ENCODE data around the gene PUS10. TPM values are rescaled to one million over a fixed set of nuclear protein-coding genes. Genes with fewer than 3 reads are reported as not detected.
"Not testable (repeated sequence)": the region's sequence is repeated elsewhere in the genome, so short reads cannot be mapped to it uniquely, and the experiment has no call there.

Gene PUS10
- polyA plus RNA-seq, 1 donor = 12.8 TPM

DNA sequence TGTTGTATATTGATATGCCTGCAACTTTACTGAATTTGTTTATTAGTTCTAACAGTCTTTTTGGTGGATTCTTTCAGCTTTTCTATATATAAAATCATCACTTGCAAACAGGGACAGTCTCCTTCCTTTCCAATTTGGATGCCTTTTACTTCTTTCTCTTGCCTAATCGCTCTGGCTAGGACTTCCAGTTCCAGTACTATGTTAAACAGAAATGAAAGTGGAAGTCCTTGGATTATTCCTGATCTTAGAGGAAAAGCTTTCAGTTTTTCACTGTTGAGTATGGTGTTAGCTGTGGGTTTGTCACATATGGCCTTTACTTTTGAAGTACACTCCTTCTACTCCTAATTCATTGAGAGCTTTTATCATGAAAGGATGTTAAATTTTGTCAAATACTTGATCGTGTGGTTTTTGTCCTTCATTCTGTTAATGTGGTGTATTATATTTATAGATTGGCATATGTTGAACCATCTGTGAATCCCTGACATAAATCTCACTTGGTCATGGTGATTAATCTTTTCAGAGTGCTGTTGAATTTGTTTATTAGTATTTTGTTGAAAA is 83.8 kb downstream of the PUS10 start:
- DNase-seq = no peak

DNA sequence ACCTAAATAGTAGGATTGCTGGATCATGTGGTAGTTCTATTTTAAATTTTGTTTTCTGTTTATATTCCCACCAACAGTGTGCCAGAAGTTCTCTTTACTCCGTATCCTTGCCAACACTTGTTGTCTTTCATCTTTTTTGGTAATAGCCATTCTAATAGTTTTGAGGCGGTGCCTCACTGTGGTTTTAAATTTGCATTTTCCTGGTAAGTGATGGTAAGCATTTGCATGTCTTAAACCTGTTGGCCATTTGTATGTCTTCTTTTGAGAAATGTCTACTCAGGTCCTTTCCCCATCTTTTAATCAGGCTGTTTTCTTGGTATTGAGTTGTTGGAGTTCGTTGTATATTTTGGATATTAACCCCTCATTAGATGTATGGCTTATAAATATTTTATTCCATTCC is 85.1 kb downstream of the PUS10 start:
- no peak for DNase-seq

DNA sequence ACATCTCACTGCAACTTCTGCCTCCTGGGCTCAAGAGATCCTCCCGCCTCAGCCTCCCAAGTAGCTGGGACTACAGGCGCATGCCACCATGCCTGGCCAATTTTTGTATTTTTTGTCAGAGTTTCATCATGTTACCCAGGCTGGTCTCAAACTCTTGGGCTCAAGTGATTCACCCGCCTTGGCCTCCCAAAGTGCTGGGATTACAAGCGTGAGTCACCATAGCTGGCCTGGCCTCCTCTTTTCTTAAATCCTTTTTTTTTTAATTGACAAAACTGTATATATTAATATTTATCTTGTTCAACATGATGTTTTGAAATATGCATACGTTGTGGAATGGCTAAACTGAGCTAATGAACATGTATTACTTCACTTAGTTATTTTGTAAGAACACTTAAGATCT is 86.0 kb downstream of the PUS10 start:
- DNase-seq = not testable (repeated sequence)

DNA sequence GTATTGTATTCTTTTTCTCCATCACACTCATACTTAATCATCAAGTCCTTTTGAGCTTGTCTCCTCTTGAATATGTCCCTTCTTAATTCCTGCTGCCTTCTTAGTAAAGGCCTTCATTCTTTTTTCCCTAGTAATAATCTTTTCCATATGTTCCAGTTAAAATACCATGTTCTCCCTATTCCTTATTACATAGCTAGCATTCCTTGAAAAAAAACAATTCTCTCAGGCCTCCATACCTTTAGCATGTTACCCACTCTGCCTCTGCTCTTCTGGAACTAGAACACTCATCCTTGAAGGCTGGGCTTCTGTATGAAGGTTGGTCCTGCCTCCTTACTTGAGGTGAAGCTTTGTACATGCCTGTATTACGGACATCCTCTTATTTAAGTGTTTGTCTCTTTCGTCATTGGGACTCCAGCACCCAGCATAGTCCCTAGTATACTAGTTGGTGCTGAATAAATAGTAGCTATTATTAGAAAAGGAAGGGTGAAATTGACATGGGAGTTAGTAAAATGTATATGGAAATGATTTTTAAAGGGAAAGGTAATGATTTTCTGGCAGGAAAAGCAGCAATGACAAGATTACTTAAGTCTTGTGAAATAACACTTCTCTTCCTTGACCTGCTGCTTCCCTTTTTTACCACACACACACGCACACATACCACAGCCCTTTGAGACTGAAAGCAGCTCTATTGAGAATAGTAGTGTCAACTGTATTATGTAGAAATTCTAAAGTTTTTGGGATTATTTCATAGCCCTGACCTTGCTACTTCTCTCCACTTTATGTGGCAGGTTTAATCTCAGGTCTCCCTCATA is 91.1 kb downstream of the PUS10 start:
- DNase-seq = no peak

DNA sequence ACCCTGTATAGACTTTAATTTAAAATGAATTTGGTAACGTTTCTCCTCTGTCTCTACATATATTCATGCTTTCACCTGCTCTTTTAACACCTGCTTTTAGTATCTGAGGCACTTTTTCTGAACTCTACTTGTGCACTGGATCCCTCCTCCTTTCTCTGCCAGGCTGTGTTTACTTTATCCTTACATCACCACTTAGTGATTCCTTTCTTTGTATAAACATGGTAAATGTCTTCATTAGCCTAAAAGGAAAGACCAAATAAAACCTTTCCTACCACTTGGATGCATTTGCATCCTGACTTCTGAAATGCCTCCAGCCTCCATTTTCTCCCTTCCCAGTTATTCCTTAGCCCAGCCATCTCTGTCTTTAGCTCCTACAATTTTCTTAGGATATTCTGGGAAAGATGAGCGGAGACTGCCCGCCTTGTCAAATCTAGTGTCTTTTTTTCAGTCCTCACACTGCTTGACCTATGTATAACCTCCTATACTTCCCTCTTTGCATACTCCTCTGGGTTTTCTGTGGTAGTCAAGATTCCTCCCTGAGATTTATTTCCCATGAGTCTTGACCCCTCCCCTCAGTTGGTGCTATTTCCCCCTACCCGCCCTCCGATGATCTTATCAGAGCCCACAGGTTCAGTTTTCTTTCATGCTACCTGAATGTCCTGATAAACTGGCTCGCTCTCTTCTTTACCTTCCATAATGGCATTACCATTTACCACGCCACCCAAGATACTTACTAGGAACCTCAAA is 91.9 kb downstream of the PUS10 start:
- DNase-seq = no peak

DNA sequence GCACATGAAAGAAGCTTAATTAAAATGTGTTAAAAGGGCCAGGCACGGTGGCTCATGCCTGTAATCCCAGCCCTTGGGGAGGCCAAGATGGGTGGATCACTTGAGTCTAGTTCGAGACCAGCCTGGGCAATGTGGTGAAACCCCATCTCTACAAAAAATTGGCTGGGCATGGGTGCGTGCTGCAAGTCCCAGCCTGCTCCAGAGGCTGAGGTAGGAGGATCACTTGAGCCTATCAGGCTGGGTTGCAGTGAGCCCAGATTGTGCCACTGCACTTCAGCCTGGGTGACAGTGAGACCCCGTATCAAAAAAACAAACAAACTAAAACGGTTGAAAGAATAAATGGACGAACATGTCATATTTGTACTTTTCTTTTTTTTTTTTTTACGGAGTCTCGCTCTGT is 110.7 kb downstream of the PUS10 start:
- DNase-seq = no peak

DNA sequence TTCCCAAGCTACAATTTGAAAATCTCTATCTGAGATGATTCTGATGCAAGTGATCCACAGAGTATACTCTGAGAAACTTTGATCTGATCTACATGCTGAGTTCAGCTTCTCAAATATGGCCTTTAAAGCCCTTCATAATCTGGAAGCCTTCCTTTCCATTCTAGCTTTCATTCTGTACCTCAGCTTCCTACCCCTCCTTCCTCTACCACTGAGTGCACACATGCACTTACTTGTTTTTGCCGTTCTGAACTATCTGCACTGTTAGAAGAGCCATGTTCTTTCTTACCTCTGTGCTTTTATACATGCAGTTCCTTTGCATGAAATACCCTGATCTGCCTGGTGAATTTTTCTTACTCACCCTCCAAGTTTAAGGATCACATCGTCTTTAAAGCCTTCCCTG is 111.7 kb downstream of the PUS10 start:
- no peak for DNase-seq

DNA sequence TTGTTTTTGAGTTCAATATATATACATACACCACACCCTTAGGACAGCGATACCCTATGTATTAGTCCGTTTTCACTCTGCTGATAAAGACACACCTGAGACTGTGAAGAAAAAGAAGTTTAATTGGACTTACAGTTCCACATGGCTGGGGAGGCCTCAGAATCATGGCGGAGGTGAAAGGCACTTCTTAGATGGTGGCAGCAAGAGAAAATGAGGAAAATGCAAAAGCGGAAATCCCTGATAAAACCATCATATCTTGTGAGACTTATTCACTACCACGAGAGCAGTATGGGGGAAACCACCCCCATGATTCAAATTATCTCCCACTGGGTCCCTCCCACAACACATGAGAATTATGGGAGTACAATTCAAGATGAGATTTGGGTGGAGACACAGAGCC is 112.2 kb downstream of the PUS10 start:
- not testable (repeated sequence) for DNase-seq

DNA sequence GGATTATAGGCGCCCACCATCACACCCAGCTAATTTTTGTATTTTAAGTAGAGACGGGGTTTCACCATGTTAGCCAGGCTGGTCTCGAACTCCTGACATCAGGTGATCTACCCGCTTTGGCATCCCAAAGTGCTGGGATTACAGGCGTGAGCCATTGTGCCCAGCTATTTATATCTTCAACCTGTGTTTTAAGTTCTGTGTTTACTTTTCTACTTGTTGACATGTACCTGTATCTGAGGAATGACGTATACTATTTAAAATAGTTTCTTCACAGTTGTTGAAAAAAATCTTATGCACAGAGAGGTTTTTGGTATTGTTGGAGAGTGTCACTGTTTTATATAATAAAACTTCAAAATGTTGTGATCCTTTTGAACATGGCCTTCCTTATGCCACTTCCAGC is 116.8 kb downstream of the PUS10 start:
- not testable (repeated sequence) for DNase-seq

DNA sequence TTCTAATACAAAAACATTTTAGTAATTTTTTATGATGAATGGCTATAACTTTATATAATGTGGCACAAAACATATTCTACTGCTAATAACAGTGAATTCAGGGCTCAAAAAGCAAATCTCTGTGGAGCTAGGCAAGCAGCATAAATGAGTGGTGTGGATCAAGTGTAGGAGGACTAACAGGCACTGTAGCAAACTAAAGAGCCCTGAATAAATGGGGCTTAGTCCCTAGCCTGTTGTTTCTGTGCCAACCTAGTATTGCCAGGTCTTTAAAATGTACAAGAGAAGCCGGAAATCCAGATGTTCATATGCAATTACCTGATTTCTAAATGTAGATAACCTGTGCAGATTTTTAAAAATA is 118.2 kb downstream of the PUS10 start:
- DNase-seq = no peak

DNA sequence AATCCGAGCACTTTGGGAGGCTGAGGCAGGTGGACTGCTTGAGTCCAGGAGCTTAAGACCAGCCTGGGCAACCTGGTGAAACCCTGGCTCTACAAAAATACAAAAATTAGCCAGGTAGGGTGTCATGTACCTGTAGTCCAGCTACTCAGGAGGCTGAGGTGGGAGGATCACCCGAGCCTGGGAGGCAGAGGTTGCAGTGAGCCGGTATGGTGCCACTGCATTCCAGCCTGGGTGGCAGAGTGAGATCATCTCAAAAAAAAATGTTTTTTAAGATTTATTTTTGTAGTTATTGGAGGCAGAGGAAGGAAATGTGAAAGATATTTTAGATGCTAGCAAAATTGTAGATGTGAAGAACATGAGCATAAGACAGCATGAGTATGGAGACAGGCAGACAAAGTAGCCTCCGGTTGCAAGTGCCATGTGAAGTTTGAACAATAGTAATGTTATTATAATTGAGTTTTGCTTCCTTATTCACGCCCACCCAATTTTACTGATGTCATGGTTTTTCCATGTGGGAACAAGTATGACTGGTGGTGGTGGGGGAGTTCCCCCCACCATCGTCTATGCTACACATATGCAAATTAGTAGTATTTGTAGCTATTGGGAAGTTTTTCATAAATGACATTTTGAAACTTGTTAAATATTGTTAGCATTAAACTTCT is 118.7 kb downstream of the PUS10 start:
- no peak for DNase-seq

DNA sequence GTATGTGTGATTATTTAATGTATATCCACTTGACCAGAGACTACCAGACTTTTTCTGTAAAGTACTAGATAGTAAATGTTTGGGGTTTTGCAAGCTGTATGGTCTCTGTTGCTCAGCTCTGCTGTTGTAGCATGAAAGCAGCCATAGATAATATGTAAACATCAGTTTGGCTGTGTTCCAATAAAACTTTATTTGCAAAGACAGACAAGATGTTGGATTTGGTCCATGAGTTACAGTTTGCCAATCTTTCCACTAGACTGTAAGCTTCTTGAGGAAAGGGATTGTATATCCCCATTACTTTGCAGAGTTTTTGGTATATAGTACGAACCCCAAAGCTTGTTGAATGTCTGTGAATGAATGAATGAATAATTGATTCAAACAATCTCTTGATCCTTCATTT is 119.5 kb downstream of the PUS10 start:
- no peak for DNase-seq

Other genes starting within 250 kb of the PUS10 start
- 10.4 TPM for gene REL, start 136.7 kb downstream of the PUS10 start, polyA plus RNA-seq (ENCODE audit: insufficient read length)
- 30.1 TPM for gene PEX13, start 535 bp downstream of the PUS10 start, polyA plus RNA-seq (ENCODE audit: insufficient read length)
- gene SANBR, start 47.6 kb upstream of the PUS10 start, polyA plus RNA-seq (ENCODE audit: insufficient read length) = 29.2 TPM
- gene C2orf74, start 143.9 kb upstream of the PUS10 start, polyA plus RNA-seq (ENCODE audit: insufficient read length) = 42.4 TPM